HCT116 (cell line): Measurements from ENCODE around the gene DIDO1. TPM values are rescaled to one million over a fixed set of nuclear protein-coding genes. Genes with fewer than 3 reads are reported as not detected.

ENCODE experiments used
- ATAC-seq: fragments of 200-7000 bp; cut with Tn5 transposase; 2 replicates; pipeline ENCODE4 v1.9.1; 2020; ENCODE audit warnings: mild to moderate bottlenecking, moderate library complexity
- BruUV-seq: library from RNA; stranded (reverse); fragments of 400-500 nt; replicated peaks from 2 replicates; lab custom pipeline; 2021; lab: Mats Ljungman, UMichigan
- CTCF ChIA-PET: fragments of 300-600 bp; sonication (Branson Sonifier 250); formaldehyde crosslinking; loops from one replicate; lab custom pipeline; 2021; ENCODE audit warnings: antibody characterized with exemption; lab: Charles Lee
- POLR2A ChIA-PET: fragments of 300-600, 350-600 bp; sonication (Branson Sonifier 250); formaldehyde crosslinking; loops from one replicate; lab custom pipeline; 2021; ENCODE audit warnings: antibody characterized with exemption; lab: Charles Lee
- RAD21 ChIA-PET, 2 experiments: fragments of 300-600 bp; sonication (Branson Sonifier 250); formaldehyde crosslinking; loops; one replicate each; lab custom pipeline; 2023; ENCODE audit warnings: low total read pairs in 2 of 2; ENCODE audit not compliant: uncharacterized antibody in 2 of 2, unreplicated experiment in 2 of 2, low non-redundant PET in 1 of 2; lab: Charles Lee
- DNase-seq: peaks from one replicate; pipeline ENCODE4 v3.0.0-alpha.2; 2010; ENCODE audit warnings: low read depth, low spot score
- H2AFZ ChIP-seq: fragments of 200-600 bp; shearing (Covaris generic), sonication (generic); 2 replicates; pipeline ENCODE4 v1.6.1; 2017; ENCODE audit warnings: low read depth, mixed run types, mixed read lengths, antibody characterized with exemption, low read length; ENCODE audit not compliant: poor library complexity, severe bottlenecking
- H3K27ac ChIP-seq: 2 replicates; pipeline ENCODE4 v1.5.1; 2012; ENCODE audit warnings: low read depth, low read length
- H3K27me3 ChIP-seq: fragments of 200-600 bp; sonication (generic); 2 replicates; pipeline ENCODE4 v1.6.1; 2016; ENCODE audit warnings: mixed run types, low read length, mixed read lengths; ENCODE audit not compliant: insufficient read depth
- H3K36me3 ChIP-seq, 2 experiments: fragments of 200-500 bp in 1 of 2; fragments of 200-600 bp in 1 of 2; sonication (Bioruptor generic) in 1 of 2; sonication (generic) in 1 of 2; 2 replicates each; pipeline versions ENCODE4 v1.5.1 to v1.6.1; 2014 to 2016; ENCODE audit warnings: low read length in 2 of 2, inconsistent platforms in 1 of 2, mixed read lengths in 1 of 2, mixed run types in 1 of 2; ENCODE audit not compliant: insufficient read depth in 2 of 2, control insufficient read depth in 1 of 2
- H3K4me1 ChIP-seq, 2 experiments: fragments of 200-600 bp in 1 of 2; sonication (generic) in 1 of 2; 2 replicates each; pipeline versions ENCODE4 v1.5.1 to v1.6.1; 2012 to 2017; ENCODE audit warnings: low read length in 2 of 2, inconsistent platforms in 1 of 2, mild to moderate bottlenecking in 1 of 2, mixed read lengths in 1 of 2, mixed run types in 1 of 2, moderate library complexity in 1 of 2; ENCODE audit not compliant: insufficient read depth in 2 of 2, control insufficient read depth in 1 of 2
- H3K4me2 ChIP-seq: fragments of 200-600 bp; sonication (generic); 2 replicates; pipeline ENCODE4 v1.6.1; 2017; ENCODE audit warnings: mixed run types, low read length, mixed read lengths
- H3K4me3 ChIP-seq, 2 experiments: fragments of 200-600 bp in 1 of 2; sonication (generic) in 1 of 2; replicated peaks in 1 of 2; 2 replicates each; pipeline ENCODE4 v1.5.1; 2011 to 2016; ENCODE audit warnings: low read length in 2 of 2, control low read depth in 1 of 2, low read depth in 1 of 2, mild to moderate bottlenecking in 1 of 2, mixed read lengths in 1 of 2, mixed run types in 1 of 2
- H3K79me2 ChIP-seq: fragments of 200-600 bp; sonication (generic); 2 replicates; pipeline ENCODE4 v1.6.1; 2017; ENCODE audit warnings: mild to moderate bottlenecking, mixed run types, low read length, moderate library complexity, mixed read lengths; ENCODE audit not compliant: insufficient read depth
- H3K9ac ChIP-seq: fragments of 200-600 bp; sonication (generic); 2 replicates; pipeline ENCODE4 v1.6.1; 2016; ENCODE audit warnings: low read length, mixed read lengths
- H3K9me2 ChIP-seq: fragments of 200-600 bp; sonication (generic), shearing (Covaris generic); 2 replicates; pipeline ENCODE4 v1.6.1; 2017; ENCODE audit warnings: mixed run types, mild to moderate bottlenecking, moderate library complexity; ENCODE audit not compliant: insufficient read depth
- H3K9me3 ChIP-seq, 2 experiments: fragments of 200-500 bp in 1 of 2; fragments of 200-600 bp in 1 of 2; sonication (Bioruptor generic) in 1 of 2; sonication (generic) in 1 of 2; 2 replicates each; pipeline ENCODE4 v1.6.1; 2014 to 2017; ENCODE audit warnings: low read length in 2 of 2, mixed read lengths in 2 of 2, inconsistent platforms in 1 of 2, low read depth in 1 of 2, mild to moderate bottlenecking in 1 of 2, mixed run types in 1 of 2, moderate library complexity in 1 of 2; ENCODE audit not compliant: control insufficient read depth in 1 of 2, insufficient read depth in 1 of 2
- H4K20me1 ChIP-seq: fragments of 200-600 bp; sonication (generic), shearing (Covaris generic); 2 replicates; pipeline ENCODE4 v1.6.1; 2017; ENCODE audit warnings: mixed run types, mild to moderate bottlenecking, moderate library complexity; ENCODE audit not compliant: insufficient read depth
- CTCF ChIP-seq, 3 experiments: fragments of 200-600 bp in 1 of 3; sonication (generic) in 1 of 3; IDR thresholded peaks in 2 of 3; conservative IDR thresholded peaks in 1 of 3; 2 replicates each; pipeline ENCODE4 v1.5.1; 2012 to 2017; ENCODE audit warnings: low read depth in 2 of 3, low read length in 2 of 3, antibody characterized with exemption in 1 of 3, borderline replicate concordance in 1 of 3, control low read depth in 1 of 3, mild to moderate bottlenecking in 1 of 3, mixed read lengths in 1 of 3, mixed run types in 1 of 3, moderate library complexity in 1 of 3; ENCODE audit not compliant: insufficient read depth in 1 of 3
- EZH2phosphoT487 ChIP-seq: fragments of 200-600 bp; IDR thresholded peaks from 2 replicates; pipeline ENCODE4 v1.6.1; 2018; ENCODE audit warnings: antibody characterized with exemption, borderline replicate concordance
- POLR2AphosphoS5 ChIP-seq: IDR thresholded peaks from 2 replicates; pipeline ENCODE4 v1.6.1; 2011; ENCODE audit warnings: mild to moderate bottlenecking, low read depth, low read length, moderate library complexity
- REST ChIP-seq: IDR thresholded peaks from 2 replicates; pipeline ENCODE4 v1.6.1; 2012; ENCODE audit warnings: low read depth
- SIN3A ChIP-seq: IDR thresholded peaks from 2 replicates; pipeline ENCODE4 v1.6.1; 2012; ENCODE audit warnings: low read depth
- SP1 ChIP-seq: IDR thresholded peaks from 2 replicates; pipeline ENCODE4 v1.6.1; 2012; ENCODE audit warnings: low read depth
- intact Hi-C: fragments of 100-400 bp; cut with micrococcal nuclease; formaldehyde crosslinking; loops from 2 replicates; pipeline ENCODE4 v1.10.0; 2022
- total RNA-seq: library from RNA; stranded (reverse); gene quantifications from one replicate; pipeline ENCODE4 v1.2.1, GENCODE V29; 2021; ENCODE audit not compliant: unreplicated experiment

Gene DIDO1
- total RNA-seq, 1 experiment from 2014 or later: 41.4 TPM

- Histone ChIP-seq H3K27ac (peak overlapping the region; percentile 53; the same call in 1 of the 2 replicates), H3K79me2 (peaks cover 37% of the 10 kb centered on the region), H3K36me3 (peaks cover 0 to 23% of the 10 kb centered on the region in 2 experiments; a peak in 2 of 4 replicates), H3K9me2 (no peaks in the 10 kb centered on the region), H3K4me3 (peak overlapping the region; percentile 62 to 77), H3K4me2 (peak overlapping the region; percentile 99), H4K20me1 (no peaks in the 10 kb centered on the region), H3K9ac (peak overlapping the region; percentile 81), H3K9me3 (peaks cover 0 to 6% of the 10 kb centered on the region in 2 experiments; a peak in 1 of 4 replicates), H2AFZ (no peak overlapping the region), H3K4me1 (peaks cover 9 to 24% of the 10 kb centered on the region in 2 experiments), H3K27me3 (no peaks in the 10 kb centered on the region)
- BruUV-seq: TSS peak; percentile 39
- TF ChIP-seq EZH2phosphoT487: no peak
- no peak for TF ChIP-seq REST
- no peak for TF ChIP-seq SIN3A
- no peak for TF ChIP-seq POLR2AphosphoS5
- peak in 1 of 3 experiments; percentile 10; a peak in 1 of 6 replicates for TF ChIP-seq CTCF (IDR thresholded peaks at IDR 0.05 in 2 of 3, conservative IDR thresholded peaks at IDR 0.05 in 1 of 3; ENCODE audit: borderline replicate concordance in 1 of 3, insufficient read depth in 1 of 3, low read depth in 2 of 3, low read length in 2 of 3)
- no peak for TF ChIP-seq SP1
- intact Hi-C loops: no loop called here
- POLR2A ChIA-PET: interaction anchor here (0.7 kb wide), 1 partner anchor 15 kb away, joined by 3 read pairs; the partner anchor contains the start of gene GID8
- RAD21 ChIA-PET: interaction anchor here in 1 of 2 experiments (0.6 kb wide), 1 partner anchor 60 kb away, joined by 3 read pairs; no protein-coding TSS in a partner anchor
- ATAC-seq (peak; percentile 33), DNase-seq (no peak)
- CTCF ChIA-PET: interaction anchor here (0.9 kb wide), 1 partner anchor 19 kb away, joined by 3 read pairs; no protein-coding TSS in a partner anchor
These were observed 26.9 kb upstream of the DIDO1 start for GRCh38 chr20:62952968-62953838.
